T1000 (cell line): ENCODE data around the gene TMSB15A.
"Not testable (repeated sequence)": the region's sequence is repeated elsewhere in the genome, so short reads cannot be mapped to it uniquely, and the experiment has no call there.

ENCODE experiments used
- DNase-seq: peaks from one replicate; lab custom pipeline; 2025; ENCODE audit warnings: mixed read lengths; lab: John Stamatoyannopoulos, UW

The TMSB15A gene

GRCh38 chrX:102515975-102516941 is at the start of gene TMSB15A:
Gene TMSB15A, minus strand, starts transcription at chrX:102516739.
- peak; percentile 46 for DNase-seq

GRCh38 chrX:102560423-102561068 is 44.0 kb upstream of the TMSB15A start:
- DNase-seq = no peak

GRCh38 chrX:102558607-102559006 is 42.1 kb upstream of the TMSB15A start:
- DNase-seq = no peak

- no peak for DNase-seq
These were observed 31.7 kb upstream of the TMSB15A start for GRCh38 chrX:102548231-102548630.

GRCh38 chrX:102546828-102547493 is 30.4 kb upstream of the TMSB15A start:
- no peak for DNase-seq

- not testable (repeated sequence) for DNase-seq
These were observed 29.6 kb upstream of the TMSB15A start for GRCh38 chrX:102546175-102546574.

DNA sequence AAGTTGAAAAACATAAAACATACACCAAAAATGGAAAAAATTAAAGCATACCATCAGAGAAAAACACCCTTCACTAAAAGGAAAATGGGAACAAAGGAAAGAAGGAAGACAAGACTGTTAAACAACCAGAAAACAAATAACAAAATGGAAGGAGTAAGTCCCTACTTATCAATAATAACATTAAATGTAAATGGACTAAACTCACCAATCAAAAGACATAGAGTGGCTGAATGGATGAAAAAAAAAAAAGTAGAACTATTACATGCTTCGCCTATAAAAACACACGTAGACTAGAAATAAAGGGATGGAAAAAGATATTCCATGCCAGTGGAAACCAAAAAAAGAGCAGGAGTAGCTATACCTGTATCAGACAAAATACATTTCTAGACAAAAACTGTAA is 19.4 kb upstream of the TMSB15A start:
- DNase-seq = no peak

DNA sequence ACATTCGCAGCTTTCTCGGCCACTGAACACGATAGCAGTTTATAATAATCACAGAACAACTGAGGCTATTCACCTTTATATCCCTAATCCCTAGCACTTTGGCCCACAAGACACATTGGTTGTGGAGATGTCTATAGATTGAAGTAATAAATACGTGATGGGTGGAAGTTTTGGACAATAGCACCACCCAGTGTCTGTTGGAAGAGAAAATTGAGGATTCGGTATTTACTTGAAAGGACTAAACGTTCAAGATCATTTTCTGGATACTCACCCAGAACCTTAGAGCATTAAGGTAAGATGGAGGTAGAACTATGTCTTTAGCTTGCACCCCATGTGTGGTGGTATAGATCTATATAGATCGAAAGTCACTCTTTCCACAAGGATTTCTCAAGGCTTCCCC is 787 bp upstream of the TMSB15A start:
- DNase-seq = no peak

- DNase-seq = no peak
These were observed 2.0 kb downstream of the TMSB15A start for GRCh38 chrX:102514536-102514935.

- no peak for DNase-seq
These were observed 17.8 kb downstream of the TMSB15A start for GRCh38 chrX:102498732-102499131.

- no peak for DNase-seq
These were observed 24.8 kb downstream of the TMSB15A start for GRCh38 chrX:102491766-102492165.

DNA sequence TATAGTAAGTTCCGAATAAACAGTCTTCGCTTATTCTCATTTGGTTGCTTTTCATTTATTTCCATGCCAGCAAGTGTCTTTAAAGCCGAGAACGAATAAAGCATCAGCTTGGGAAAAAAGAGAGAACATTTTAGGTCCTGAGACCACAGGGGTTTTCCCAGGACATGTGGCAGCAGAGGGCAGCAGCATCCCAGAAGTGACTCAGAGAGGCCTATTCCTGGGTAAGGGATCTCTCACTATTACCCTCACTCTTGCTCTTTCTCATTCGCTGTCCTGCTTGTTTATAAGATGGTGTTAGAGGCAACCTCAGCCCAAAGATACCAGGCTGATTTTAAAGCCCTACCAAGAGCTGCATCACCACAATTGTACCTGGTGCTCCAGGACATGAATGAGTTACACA is 37.8 kb downstream of the TMSB15A start:
- not testable (repeated sequence) for DNase-seq

DNA sequence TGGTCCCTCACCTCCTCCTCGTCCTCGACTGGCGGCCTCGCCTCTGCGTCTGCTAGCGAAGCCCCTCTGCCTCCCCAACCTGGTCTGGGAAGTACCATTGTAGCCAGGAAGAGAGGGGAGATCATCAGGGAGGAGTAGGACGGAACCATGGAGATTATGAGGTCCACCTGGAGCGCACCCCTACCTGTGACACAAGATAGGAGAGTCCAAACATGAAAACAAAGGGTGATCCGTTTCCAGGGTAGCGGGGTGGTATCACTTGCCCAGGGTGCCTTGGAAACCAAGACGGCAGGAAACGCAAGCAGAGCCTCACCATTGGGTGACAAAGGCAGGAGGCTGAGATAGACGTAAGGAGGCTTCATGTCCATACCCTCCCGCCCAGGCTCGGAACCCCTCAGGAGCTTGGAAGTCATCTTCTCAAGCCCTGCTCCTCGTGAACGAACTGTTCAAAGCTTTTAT is 44.7 kb downstream of the TMSB15A start, which contains the start of gene TCP11X2:
Gene TCP11X2, minus strand, starts transcription at position 51 of the 459 bp plus-strand sequence.
- DNase-seq = not testable (repeated sequence)

DNA sequence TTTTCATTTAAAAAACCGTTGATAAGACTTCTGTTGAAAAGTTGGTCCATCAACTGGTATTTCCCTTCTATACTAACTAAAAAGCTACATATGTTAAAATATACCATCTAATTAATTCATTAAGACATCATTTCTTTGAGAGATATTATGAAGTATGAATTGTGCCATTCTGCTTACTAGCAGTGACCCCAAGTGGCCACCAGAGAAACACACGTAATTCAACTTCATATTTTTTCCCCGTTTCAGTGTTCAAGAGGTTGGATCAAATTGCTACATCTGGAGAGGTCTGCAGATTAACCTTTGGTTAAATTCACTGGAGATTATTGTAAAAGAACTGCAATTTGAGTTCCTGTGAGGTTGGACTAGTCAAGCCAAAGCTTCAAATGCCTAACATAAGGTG is 46.3 kb downstream of the TMSB15A start:
- DNase-seq = not testable (repeated sequence)
